T-helper 2 cell treated with Interferon-gamma antibody and Interleukin-4, amounts not matched to agents 5 μg/mL and 100 μg/mL, for 36 hours (primary cell): Measurements from ENCODE around the gene STK11.

Experiments
- DNase-seq: peaks from one replicate; pipeline ENCODE4 v3.0.0; 2021; ENCODE audit warnings: low spot score
- H3K27ac Mint-ChIP-seq: one replicate; pipeline ENCODE4 v1.8.0; 2021; ENCODE audit warnings: mild to moderate bottlenecking, mixed read lengths
- H3K27me3 Mint-ChIP-seq: one replicate; pipeline ENCODE4 v1.8.0; 2021; ENCODE audit warnings: low read depth, mixed read lengths
- H3K36me3 Mint-ChIP-seq: one replicate; pipeline ENCODE4 v1.8.0; 2021; ENCODE audit warnings: low read depth, mixed read lengths
- H3K4me1 Mint-ChIP-seq: one replicate; pipeline ENCODE4 v1.8.0; 2021; ENCODE audit warnings: low read depth, mixed read lengths
- H3K4me3 Mint-ChIP-seq: one replicate; pipeline ENCODE4 v1.8.0; 2022; ENCODE audit warnings: mild to moderate bottlenecking, moderate library complexity, mixed read lengths
- H3K9me3 Mint-ChIP-seq: one replicate; pipeline ENCODE4 v1.8.0; 2021; ENCODE audit warnings: mixed read lengths

The STK11 gene

DNA sequence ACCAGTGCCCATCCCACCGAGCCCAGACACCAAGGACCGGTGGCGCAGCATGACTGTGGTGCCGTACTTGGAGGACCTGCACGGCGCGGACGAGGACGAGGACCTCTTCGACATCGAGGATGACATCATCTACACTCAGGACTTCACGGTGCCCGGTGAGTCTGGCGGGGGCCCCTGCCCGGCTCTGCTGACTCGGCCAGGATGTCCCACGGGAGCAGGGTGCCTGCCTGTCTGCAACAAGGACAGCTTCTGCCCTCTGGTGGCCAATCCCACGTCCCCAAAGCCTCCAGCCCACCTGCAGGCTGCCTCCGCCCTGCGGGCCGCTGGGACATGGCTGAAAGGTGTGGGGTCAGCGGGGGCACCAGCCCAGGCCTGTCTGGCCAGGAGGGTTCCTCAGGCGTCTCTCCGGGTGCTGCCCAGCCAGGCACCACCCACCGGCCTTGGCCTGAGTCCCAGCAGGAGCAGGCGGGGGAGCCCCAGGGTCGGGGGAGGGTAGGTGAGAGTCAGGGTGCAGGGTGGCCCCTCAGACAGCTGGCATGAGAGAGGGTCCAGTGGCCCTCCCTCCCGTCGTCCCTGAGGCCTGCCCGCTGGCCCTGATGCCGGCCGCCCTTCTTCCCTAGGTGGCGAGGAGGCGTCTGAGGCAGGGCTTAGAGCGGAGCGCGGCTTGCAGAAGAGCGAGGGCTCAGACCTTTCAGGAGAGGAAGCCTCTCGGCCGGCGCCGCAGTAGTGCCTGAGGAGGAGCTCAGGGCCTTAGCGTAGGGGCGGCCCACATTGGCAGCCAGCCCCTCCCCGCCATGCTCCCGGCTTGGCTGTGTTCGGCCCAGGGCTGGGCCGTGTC lies 17.7 kb downstream of the STK11 start:
- Mint-ChIP-seq H3K36me3 (no peaks in the 10 kb centered on the region), H3K4me3 (no peak overlapping the region), H3K4me1 (no peaks in the 10 kb centered on the region), H3K9me3 (no peaks in the 10 kb centered on the region), H3K27me3 (no peaks in the 10 kb centered on the region), H3K27ac (no peak overlapping the region)
- no peak for DNase-seq

DNA sequence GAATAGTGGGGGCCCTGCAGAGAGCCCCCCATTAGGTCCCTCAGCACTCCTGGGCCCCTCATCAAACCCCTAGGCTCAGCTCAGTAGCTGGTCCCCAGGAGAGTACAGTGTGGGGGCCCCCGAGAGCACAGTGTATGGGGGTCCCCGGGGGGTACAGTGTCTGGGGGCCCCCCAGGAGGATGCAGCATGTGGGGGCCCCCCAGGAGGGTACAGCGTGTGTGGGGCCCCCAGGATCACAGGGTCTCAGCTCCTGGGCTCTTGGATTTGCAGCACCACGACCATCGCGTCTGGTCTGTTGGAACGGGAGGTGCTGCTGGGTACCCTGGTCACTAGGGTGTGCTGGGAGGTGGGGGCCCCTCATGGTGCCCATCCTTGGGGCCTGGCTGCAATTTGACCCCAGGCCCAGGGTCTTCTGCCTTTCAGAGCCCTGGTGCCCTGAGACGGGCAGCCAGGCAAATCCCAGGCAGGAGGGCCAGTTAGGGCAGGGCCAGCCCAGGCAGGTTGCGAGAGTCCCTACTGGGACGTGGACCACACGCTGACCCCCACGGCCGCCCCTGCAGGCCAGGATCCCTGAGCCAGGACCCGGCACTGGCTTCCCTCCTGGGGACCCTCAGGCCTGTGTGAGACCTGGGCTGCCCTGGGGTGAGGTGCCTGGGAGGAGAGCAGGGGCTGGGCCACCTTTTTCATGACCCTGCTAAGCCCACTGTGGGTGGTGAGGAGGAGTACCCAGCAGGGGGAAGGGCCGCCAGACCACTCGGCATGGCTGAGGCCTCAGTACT lies 18.7 kb downstream of the STK11 start:
- Mint-ChIP-seq H3K27me3 (no peaks in the 10 kb centered on the region), H3K36me3 (no peaks in the 10 kb centered on the region), H3K9me3 (no peaks in the 10 kb centered on the region), H3K4me1 (no peaks in the 10 kb centered on the region), H3K4me3 (no peak overlapping the region), H3K27ac (no peak overlapping the region)
- DNase-seq, result no peak

DNA sequence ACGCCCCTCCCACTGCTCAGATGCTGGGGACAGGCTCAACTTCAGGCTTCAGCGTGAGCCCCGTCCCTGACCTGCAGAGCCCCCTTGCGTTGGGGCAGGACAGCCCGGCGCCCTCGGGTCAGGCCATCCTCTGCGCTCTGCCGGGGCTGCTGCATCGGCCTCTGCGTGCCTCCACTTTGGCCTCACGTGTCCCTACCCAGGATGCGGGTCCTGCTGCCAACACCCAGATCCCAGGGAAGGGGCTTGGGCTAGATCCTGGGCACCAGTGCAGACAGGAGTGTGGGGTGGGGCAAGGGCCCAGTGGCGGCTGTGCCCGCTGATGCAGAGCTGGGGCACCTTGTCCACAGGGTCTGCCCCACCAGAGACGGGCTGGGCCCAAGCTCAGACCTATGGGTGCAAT lies 19.3 kb downstream of the STK11 start:
- H3K4me1 Mint-ChIP-seq, result no peaks in the 10 kb centered on the region
- H3K4me3 Mint-ChIP-seq, result no peak overlapping the region
- no peak overlapping the region for H3K27ac Mint-ChIP-seq
- H3K27me3 Mint-ChIP-seq, result no peaks in the 10 kb centered on the region
- no peaks in the 10 kb centered on the region for H3K9me3 Mint-ChIP-seq
- no peak for DNase-seq
- no peaks in the 10 kb centered on the region for H3K36me3 Mint-ChIP-seq

DNA sequence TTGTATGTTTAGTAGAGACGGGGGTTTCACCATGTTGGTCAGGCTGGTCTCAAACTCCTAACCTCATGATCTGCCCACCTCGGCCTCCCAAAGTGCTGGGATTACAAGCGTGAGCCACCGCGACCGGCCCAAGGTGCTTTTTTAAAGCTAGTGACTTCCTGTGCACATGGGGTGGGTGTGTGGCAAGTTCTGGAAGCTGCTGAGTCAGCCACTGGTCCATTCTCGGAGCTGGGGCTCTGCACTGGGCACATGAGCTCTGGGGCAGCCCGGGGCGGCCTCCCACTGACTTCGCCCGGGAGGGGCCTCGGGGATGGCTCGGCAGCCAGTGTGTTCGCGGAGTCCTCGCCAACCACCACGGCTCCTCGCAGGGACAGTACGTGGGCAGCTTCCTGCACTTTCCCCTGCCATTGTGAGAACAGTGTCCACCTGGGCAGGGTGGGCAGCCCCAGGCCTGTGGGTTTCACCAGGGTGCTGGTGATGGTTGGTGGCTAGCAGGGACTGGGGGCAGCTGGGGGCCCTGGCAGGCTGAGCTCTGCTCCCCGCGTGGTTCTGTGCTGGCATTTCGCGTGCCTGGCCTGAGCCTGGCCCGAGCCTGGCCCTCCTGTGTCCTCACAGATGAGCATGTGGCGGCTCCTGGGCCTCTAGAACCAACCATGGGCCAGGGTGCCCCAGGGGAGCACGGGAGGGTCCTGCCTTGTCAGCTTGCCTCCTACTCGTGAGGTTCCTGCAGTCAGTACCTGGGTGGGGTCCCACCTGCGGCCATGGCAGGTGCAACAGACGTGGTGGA lies 20.1 kb downstream of the STK11 start:
- H3K27ac Mint-ChIP-seq, result no peak overlapping the region
- H3K36me3 Mint-ChIP-seq, result no peaks in the 10 kb centered on the region
- DNase-seq, result no peak
- H3K4me1 Mint-ChIP-seq, result no peaks in the 10 kb centered on the region
- no peak overlapping the region for H3K4me3 Mint-ChIP-seq
- no peaks in the 10 kb centered on the region for H3K27me3 Mint-ChIP-seq
- no peaks in the 10 kb centered on the region for H3K9me3 Mint-ChIP-seq

DNA sequence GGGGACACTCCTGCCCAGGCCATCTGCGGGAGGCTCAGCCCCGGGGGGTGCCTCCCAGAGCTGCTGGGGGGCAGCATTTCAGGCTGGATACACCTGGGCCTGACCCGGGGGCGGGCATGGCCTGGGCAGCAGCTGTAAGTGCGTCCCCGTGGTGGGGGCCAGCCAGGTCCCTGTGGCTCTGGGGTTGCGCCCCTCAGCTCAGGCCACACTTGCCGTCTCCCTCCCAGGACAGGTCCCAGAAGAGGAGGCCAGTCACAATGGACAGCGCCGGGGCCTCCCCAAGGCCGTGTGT lies 20.6 kb downstream of the STK11 start:
- no peaks in the 10 kb centered on the region for H3K27me3 Mint-ChIP-seq
- no peak overlapping the region for H3K27ac Mint-ChIP-seq
- H3K4me1 Mint-ChIP-seq, result no peaks in the 10 kb centered on the region
- DNase-seq, result no peak
- no peaks in the 10 kb centered on the region for H3K9me3 Mint-ChIP-seq
- H3K36me3 Mint-ChIP-seq, result no peaks in the 10 kb centered on the region
- H3K4me3 Mint-ChIP-seq, result no peak overlapping the region

DNA sequence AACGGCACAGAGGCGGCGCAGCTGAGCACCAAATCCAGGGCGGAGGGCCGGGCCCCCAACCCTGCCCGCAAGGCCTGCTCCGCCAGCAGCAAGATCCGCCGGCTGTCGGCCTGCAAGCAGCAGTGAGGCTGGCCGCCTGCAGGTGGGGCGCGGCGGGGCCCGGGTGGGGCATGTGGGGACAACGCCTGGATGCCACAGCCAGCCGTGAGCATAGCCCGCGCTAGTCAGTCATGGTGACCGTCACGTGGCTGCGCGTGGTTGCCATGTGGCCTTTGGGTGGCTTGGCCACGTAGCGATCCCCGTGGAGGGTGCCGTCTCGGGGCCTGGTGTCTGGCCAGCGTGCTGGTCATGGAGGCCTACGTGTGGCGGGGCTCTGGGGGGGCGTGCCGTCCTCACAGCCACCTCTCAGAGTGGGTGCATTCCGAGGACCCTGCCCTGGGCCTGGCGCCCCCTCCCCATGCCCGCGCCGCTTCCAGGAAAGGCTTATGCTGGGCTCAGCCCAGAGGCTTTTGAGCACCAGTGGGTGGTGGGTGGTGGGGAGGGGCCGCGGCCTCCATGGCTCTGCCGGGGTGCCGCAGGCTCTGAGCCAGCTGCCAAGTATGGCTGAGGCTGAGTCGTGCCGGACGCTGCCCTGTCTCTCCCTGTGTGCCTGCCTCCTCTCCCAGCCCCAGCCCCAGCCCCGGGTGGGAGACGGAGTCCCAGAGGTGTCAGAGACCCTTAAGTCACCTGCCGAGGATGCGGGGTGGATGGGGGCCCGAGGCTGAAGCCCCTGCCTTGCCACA lies 21.1 kb downstream of the STK11 start:
- no peaks in the 10 kb centered on the region for H3K9me3 Mint-ChIP-seq
- H3K4me3 Mint-ChIP-seq, result no peak overlapping the region
- H3K4me1 Mint-ChIP-seq, result no peaks in the 10 kb centered on the region
- no peaks in the 10 kb centered on the region for H3K36me3 Mint-ChIP-seq
- DNase-seq, result no peak
- H3K27ac Mint-ChIP-seq, result no peak overlapping the region
- H3K27me3 Mint-ChIP-seq, result no peaks in the 10 kb centered on the region

DNA sequence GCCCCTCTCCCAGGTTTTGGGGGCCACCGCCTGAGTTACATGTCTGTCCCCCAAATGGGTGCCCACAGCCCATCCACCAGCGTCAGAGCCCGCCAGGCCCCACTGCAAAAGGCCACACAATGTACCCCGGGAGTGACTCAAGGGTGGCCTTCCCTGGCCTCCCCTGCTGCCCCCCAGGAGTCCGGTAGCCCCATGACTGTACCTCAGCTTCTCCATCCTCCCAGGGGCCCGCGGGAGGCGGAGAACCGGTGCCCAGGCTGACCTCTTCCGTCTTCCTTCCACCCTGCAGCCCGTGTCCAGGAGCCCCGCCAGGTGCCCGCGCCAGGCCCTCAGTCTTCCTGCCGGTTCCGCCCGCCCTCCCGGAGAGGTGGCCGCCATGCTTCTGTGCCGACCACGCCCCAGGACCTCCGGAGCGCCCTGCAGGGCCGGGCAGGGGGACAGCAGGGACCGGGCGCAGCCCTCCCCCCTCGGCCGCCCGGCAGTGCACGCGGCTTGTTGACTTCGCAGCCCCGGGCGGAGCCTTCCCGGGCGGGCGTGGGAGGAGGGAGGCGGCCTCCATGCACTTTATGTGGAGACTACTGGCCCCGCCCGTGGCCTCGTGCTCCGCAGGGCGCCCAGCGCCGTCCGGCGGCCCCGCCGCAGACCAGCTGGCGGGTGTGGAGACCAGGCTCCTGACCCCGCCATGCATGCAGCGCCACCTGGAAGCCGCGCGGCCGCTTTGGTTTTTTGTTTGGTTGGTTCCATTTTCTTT lies 21.9 kb downstream of the STK11 start:
- Mint-ChIP-seq H3K36me3 (no peaks in the 10 kb centered on the region), H3K9me3 (no peaks in the 10 kb centered on the region), H3K27me3 (no peaks in the 10 kb centered on the region), H3K4me3 (no peak overlapping the region), H3K27ac (no peak overlapping the region), H3K4me1 (no peaks in the 10 kb centered on the region)
- no peak for DNase-seq

DNA sequence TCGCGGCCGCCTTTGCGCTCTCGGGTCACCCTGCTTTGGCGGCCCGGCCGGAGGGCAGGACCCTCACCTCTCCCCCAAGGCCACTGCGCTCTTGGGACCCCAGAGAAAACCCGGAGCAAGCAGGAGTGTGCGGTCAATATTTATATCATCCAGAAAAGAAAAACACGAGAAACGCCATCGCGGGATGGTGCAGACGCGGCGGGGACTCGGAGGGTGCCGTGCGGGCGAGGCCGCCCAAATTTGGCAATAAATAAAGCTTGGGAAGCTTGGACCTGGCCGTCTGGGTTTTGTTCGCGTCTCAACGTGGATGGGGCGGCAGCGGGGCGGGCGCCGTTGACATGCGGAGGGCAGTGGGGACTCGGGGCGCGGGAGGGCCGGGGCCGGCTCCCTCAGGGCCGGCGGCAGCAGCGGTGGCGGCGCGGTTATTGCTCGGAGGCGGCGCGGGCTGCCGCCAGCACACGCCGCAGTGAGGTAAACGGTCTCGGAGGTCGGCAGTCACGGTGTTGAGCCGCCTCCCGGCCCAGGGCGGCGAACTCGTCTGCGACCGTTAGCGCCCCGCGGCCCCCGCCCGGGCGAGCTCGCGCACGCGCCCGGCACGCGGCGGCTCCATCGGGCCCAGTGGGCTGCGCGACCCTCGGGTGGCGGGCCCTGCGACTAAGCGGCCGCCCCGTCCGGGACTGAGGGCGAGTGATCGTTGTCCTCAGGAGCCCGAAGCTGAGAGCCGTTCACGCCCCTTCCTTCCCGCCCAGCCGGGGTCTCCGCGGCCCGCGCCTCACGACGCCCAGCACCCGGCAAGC lies 22.8 kb downstream of the STK11 start:
- no peak for DNase-seq
- H3K36me3 Mint-ChIP-seq, result no peaks in the 10 kb centered on the region
- no peaks in the 10 kb centered on the region for H3K9me3 Mint-ChIP-seq
- H3K27ac Mint-ChIP-seq, result no peak overlapping the region
- no peaks in the 10 kb centered on the region for H3K27me3 Mint-ChIP-seq
- no peak overlapping the region for H3K4me3 Mint-ChIP-seq
- no peaks in the 10 kb centered on the region for H3K4me1 Mint-ChIP-seq

DNA sequence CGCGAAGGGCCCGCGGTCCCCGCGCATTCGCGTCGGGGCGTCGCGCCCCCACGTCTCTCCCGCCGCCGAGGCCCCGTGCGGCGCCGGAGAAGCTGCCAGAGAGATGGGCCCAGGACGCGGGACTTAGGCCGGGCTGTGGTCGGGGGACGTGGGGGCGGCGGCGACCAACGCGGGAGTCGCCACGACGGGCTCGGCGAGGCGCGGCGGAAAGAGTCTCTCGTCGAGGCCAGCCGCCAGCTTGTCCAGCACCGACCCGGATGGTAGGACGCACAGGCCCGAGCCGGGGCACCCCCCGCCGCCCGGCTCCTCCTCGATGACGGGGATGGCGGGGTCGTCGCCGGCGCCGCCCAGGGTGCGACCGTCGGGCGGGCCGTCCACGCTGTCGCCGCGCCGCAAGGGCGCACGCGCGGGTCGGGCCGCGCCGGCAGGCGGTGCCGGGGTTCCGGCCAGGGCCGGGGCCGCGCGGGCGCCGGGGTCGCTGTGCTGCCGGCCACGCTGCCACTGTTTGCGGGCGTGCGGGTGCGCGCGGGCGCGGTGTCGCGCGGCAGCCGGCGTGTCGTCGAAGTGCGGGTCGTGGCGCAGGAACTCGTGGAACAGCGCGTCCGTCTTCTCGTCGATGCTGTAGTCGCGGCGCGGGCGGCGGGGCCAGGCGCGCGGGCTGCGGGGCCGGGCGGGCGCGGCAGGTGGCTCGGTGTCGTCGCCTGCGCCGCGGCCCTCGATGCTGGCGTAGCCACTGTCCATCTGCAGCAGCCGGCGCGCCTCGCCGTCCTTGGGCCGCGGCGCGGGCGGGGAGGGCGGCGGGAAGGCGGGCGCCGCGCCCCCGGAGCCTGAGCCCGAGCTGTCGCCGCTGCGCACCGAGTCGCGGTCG lies 23.7 kb downstream of the STK11 start:
- no peaks in the 10 kb centered on the region for H3K9me3 Mint-ChIP-seq
- H3K27ac Mint-ChIP-seq, result no peak overlapping the region
- H3K4me1 Mint-ChIP-seq, result no peaks in the 10 kb centered on the region
- DNase-seq, result no peak
- H3K4me3 Mint-ChIP-seq, result no peak overlapping the region
- no peaks in the 10 kb centered on the region for H3K27me3 Mint-ChIP-seq
- H3K36me3 Mint-ChIP-seq, result no peaks in the 10 kb centered on the region

DNA sequence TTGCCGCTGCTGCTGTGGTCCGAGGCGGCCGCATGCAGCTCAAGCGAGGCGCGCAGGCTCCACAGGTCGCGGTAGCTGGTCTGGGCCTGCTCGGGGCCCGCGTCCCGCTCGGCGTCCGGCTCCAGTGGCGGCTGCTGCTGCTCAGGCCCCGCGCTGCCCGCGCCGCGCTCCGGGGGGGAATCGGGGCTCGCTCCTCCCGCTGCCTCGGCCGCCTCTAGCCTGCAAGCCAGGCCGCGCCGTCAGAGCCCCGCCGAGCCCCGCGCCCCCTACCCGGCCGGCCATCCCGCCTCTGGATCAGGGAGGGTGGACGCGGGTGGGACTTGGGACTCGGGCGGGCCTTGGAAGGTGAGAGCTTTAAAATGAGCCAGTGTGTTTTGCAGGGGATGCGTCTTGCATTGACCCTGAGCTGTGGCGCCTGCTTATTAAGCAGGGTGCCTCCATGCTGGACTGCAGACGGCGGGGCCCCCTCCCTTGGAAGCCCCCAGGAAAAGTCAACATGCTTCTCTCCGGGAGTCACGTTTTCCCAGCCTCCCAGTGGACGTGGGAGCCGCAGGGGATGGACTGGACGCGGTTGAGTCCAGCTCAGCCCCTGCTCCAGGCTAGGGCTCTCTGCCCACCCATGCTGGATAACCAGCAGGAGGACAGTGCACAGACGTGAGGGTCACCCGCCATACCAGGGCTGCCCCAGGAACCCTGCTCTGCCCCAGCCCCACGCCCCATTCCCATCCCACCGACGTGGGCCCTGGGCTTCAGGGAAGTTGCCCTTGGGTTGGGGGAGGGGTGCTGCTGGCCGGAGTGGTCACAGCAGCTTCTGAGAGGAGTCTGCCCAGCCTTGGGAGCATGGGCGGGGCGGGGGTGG lies 24.6 kb downstream of the STK11 start:
- DNase-seq, result no peak
- Mint-ChIP-seq H3K27ac (no peak overlapping the region), H3K4me3 (no peak overlapping the region), H3K4me1 (no peaks in the 10 kb centered on the region), H3K9me3 (no peaks in the 10 kb centered on the region), H3K36me3 (no peaks in the 10 kb centered on the region), H3K27me3 (no peaks in the 10 kb centered on the region)

DNA sequence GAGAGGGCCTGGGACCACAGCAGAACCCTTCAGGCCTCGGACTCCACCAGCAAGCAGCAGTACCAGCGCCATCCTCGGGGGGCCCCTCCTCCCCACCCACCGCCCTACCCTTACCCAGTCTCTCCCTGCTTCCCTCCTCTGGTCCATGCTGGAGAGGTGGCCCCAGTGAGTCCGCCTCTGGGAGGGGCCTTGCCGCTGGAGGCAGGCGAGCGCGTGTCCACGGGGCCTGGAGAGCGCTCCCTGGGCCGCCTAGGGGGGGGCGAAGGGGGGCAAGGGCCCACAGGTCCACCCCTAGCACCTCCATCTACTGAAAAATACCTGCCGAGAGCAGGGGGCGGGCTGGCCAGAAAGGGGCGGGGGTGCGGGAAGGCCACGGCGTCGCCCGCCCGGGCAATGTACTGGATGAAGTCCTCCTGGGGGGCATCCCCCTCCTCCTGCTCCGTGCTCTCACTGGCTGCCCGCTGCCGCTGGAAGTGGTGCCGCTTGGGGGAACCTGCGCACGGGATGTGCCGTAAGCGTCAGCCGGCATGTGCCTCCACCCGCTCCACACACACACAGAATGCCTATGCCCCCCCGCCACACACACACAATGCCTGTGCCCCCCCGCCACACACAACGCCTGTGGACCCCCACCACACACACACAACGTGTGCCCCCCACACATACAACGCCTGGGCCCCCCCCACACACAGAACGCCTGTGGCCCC lies 25.4 kb downstream of the STK11 start:
- Mint-ChIP-seq H3K9me3 (no peaks in the 10 kb centered on the region), H3K4me1 (no peaks in the 10 kb centered on the region), H3K36me3 (no peaks in the 10 kb centered on the region), H3K27me3 (peaks cover under 1% of the 10 kb centered on the region), H3K27ac (no peak overlapping the region), H3K4me3 (no peak overlapping the region)
- DNase-seq, result no peak
